IPS DF 19.7 (cell line): Measurements from ENCODE around the gene EHMT1.
"Not testable (repeated sequence)": the region's sequence is repeated elsewhere in the genome, so short reads cannot be mapped to it uniquely, and the experiment has no call there.

Source experiments
- DNase-seq: peaks from one replicate; pipeline ENCODE4 v3.0.0-alpha.2; 2013; ENCODE audit warnings: low read depth, low spot score

Gene EHMT1

DNA sequence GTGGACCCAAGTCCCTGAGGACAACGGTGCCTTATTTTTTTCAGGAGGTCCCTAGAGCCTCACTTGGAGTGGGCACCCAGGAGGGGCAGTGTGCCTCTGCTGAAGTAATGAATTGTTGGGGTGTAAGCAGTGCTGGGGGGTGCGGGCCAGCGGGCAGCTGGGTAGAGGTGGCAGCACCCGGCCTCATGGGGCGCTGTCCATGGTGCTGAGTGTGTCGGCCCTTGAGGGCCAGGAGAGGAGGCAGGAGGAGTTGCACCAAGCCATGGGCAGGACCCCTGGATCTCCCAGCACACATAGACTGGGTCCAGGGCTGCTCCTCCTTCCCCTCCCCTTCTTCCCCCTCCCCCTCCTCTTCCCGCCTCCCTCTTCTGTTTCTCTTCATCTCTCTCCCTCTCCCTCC lies 265.7 kb downstream of the EHMT1 start:
- not testable (repeated sequence) for DNase-seq

GRCh38 chr9:137885121-137885520 lies 266.3 kb downstream of the EHMT1 start:
- not testable (repeated sequence) for DNase-seq
